HepG2 (cell line): ENCODE data around the gene NOSIP. TPM values are rescaled to one million over a fixed set of nuclear protein-coding genes. Genes with fewer than 3 reads are reported as not detected.

Experiments used
- ARNT2 ChIP-seq: sonication (generic); formaldehyde crosslinking; IDR thresholded peaks from 2 replicates; pipeline ENCODE4 v1.8.0; 2022; ENCODE audit warnings: mild to moderate bottlenecking, low read depth, missing genetic modification reagents, moderate library complexity
- BORCS8-MEF2B ChIP-seq: sonication (generic); formaldehyde crosslinking; IDR thresholded peaks from 2 replicates; pipeline ENCODE4 v1.8.0; 2022; ENCODE audit warnings: mild to moderate bottlenecking, missing genetic modification reagents
- GATA4 ChIP-seq: sonication (generic); IDR thresholded peaks from 2 replicates; pipeline ENCODE4 v1.6.1; 2016; ENCODE audit warnings: antibody characterized with exemption, low read depth, borderline replicate concordance
- KDM2A ChIP-seq: sonication (generic); formaldehyde crosslinking; IDR thresholded peaks from 2 replicates; pipeline ENCODE4 v1.4.0; 2020; ENCODE audit warnings: low read depth, missing genetic modification reagents, borderline replicate concordance
- PAX8 ChIP-seq: sonication (generic); formaldehyde crosslinking; IDR thresholded peaks from 2 replicates; pipeline ENCODE4 v1.8.0; 2022; ENCODE audit warnings: mild to moderate bottlenecking, missing genetic modification reagents, borderline replicate concordance
- PITX1 ChIP-seq: sonication (generic); formaldehyde crosslinking; IDR thresholded peaks from 2 replicates; pipeline ENCODE4 v1.5.1; 2020; ENCODE audit warnings: mild to moderate bottlenecking, missing genetic modification reagents
- SOX6 ChIP-seq, 2 experiments: fragments of 450-650 bp in 1 of 2; sonication (generic) in 1 of 2; formaldehyde crosslinking in 1 of 2; IDR thresholded peaks; 2 replicates each; pipeline versions ENCODE4 v1.4.0 to v1.6.1; 2017 to 2020; ENCODE audit warnings: antibody characterized with exemption in 1 of 2, mild to moderate bottlenecking in 1 of 2, missing genetic modification reagents in 1 of 2
- SYNCRIP ChIP-seq: fragments of 200-400 bp; formaldehyde crosslinking; IDR thresholded peaks from 2 replicates; pipeline ENCODE4 v1.6.1; 2018; ENCODE audit warnings: mild to moderate bottlenecking, low read depth, low read length; ENCODE audit not compliant: insufficient read depth
- TMF1 ChIP-seq: sonication (generic); formaldehyde crosslinking; IDR thresholded peaks from 2 replicates; pipeline ENCODE4 v1.8.1; 2022; ENCODE audit warnings: low read depth, missing genetic modification reagents
- ZFX ChIP-seq: sonication (generic); formaldehyde crosslinking; IDR thresholded peaks from 2 replicates; pipeline ENCODE4 v1.4.0; 2020; ENCODE audit warnings: mild to moderate bottlenecking, low read depth, missing genetic modification reagents, moderate library complexity
- ZNF143 ChIP-seq: sonication (generic); formaldehyde crosslinking; IDR thresholded peaks from 2 replicates; pipeline ENCODE4 v1.4.0; 2020; ENCODE audit warnings: missing genetic modification reagents
- ZNF253 ChIP-seq: sonication (generic); formaldehyde crosslinking; IDR thresholded peaks from 2 replicates; pipeline ENCODE4 v1.8.0; 2022; ENCODE audit warnings: mild to moderate bottlenecking, missing genetic modification reagents, borderline replicate concordance
- ZNF543 ChIP-seq: sonication (generic); formaldehyde crosslinking; IDR thresholded peaks from 2 replicates; pipeline ENCODE4 v1.4.0; 2020; ENCODE audit warnings: mild to moderate bottlenecking, missing genetic modification reagents
- ZNF567 ChIP-seq: sonication (generic); formaldehyde crosslinking; IDR thresholded peaks from 2 replicates; pipeline ENCODE4 v1.8.1; 2023; ENCODE audit warnings: mild to moderate bottlenecking, missing genetic modification reagents, borderline replicate concordance
- ZNF614 ChIP-seq: IDR thresholded peaks from 2 replicates; pipeline ENCODE4 v1.6.1; 2018; ENCODE audit warnings: missing biosample characterization, missing genetic modification reagents, inconsistent platforms, borderline replicate concordance
- polyA plus RNA-seq, 8 experiments: library from polyadenylated mRNA; depleted of rRNA in 3 of 8; stranded (reverse) in 7 of 8; unstranded in 1 of 8; fragments of >200 nt; fragmentation: Illumina TruSeq in 4 of 8; extraction: Trizol in 4 of 8; gene quantifications; 2 replicates each; pipeline versions ENCODE4 v1.2.1 to v1.2.3, GENCODE V29; 2011 to 2016; ENCODE audit warnings: low read depth in 4 of 8, missing spikeins in 1 of 8, mixed read lengths in 1 of 8; ENCODE audit not compliant: insufficient read depth in 1 of 8
- total RNA-seq, 5 experiments: library from RNA; depleted of rRNA; stranded (reverse); fragments of >200 nt; fragmentation: Illumina TruSeq; extraction: Trizol; gene quantifications; 2 replicates each; pipeline ENCODE4 v1.2.3, GENCODE V29; 2016; ENCODE audit warnings: low read depth in 1 of 5
- TF ChIP-seq, protein P1 (sequence below): sonication (generic); formaldehyde crosslinking; IDR thresholded peaks from 2 replicates; pipeline ENCODE4 v1.4.0; 2020; ENCODE audit warnings: missing genetic modification reagents, mild to moderate bottlenecking, borderline replicate concordance
- TF ChIP-seq, protein P2 (sequence below): sonication (generic); formaldehyde crosslinking; IDR thresholded peaks from 2 replicates; pipeline ENCODE4 v1.4.0; 2020; ENCODE audit warnings: missing genetic modification reagents
- TF ChIP-seq, protein P3 (sequence below): sonication (generic); formaldehyde crosslinking; IDR thresholded peaks from 2 replicates; pipeline ENCODE4 v1.8.0; 2022; ENCODE audit warnings: missing genetic modification reagents, mild to moderate bottlenecking, inconsistent platforms, borderline replicate concordance
- TF ChIP-seq, protein P4 (sequence below): sonication (generic); formaldehyde crosslinking; IDR thresholded peaks from 2 replicates; pipeline ENCODE4 v1.9.0; 2022; ENCODE audit warnings: missing genetic modification reagents, mild to moderate bottlenecking, borderline replicate concordance

Gene NOSIP
- total and polyA plus RNA-seq, 2 of the 13 experiments (the other 11 are each of a cell fraction or from before 2014, with no cell fraction given): 54.3 to 78.0 TPM

DNA sequence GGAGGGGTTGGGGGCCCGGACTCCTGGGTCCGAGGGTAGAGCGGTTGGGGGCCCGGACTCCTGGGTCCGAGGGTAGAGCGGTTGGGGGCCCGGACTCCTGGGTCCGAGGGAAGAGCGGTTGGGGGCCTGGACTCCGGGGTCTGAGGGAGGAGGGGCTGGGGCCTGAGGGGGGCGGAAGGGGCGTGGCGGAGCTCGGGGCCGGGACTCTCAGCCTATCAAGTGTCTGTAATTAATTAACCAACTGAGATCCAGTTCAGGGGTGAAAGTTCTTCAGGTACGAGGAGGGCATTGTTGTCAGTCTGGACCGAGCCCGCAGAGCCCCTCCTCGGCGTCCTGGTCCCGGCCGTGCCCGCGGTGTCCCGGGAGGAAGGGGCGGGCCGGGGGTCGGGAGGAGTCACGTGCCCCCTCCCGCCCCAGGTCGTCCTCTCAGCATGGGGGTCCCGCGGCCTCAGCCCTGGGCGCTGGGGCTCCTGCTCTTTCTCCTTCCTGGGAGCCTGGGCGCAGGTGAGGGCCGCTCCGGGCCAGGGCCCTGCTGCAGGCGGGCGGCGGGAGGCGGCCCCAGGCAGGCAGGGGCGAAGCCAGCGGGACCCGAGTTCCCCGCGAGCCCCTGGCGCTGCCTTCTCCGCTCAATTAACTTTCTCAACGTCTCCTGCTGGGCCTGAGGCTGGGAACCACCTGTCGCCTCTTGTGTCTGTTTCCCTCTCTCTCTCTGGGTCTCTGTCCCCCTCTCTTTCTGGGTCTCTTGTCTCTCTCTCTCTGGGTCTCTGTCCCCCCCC lies 67.2 kb downstream of the NOSIP start (continued):
- TF ChIP-seq, protein P1, sequence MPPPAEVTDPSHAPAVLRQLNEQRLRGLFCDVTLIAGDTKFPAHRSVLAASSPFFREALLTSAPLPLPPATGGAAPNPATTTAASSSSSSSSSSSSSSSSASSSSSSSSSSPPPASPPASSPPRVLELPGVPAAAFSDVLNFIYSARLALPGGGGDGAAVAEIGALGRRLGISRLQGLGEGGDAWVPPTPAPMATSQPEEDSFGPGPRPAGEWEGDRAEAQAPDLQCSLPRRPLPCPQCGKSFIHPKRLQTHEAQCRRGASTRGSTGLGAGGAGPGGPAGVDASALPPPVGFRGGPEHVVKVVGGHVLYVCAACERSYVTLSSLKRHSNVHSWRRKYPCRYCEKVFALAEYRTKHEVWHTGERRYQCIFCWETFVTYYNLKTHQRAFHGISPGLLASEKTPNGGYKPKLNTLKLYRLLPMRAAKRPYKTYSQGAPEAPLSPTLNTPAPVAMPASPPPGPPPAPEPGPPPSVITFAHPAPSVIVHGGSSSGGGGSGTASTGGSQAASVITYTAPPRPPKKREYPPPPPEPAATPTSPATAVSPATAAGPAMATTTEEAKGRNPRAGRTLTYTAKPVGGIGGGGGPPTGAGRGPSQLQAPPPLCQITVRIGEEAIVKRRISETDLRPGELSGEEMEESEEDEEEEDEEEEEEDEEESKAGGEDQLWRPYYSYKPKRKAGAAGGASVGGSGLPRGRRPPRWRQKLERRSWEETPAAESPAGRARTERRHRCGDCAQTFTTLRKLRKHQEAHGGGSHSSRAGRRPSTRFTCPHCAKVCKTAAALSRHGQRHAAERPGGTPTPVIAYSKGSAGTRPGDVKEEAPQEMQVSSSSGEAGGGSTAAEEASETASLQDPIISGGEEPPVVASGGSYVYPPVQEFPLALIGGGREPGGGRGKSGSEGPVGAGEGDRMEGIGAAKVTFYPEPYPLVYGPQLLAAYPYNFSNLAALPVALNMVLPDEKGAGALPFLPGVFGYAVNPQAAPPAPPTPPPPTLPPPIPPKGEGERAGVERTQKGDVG (CRISPR knock-in tag): no peak
- no peak for TF ChIP-seq SYNCRIP
- TF ChIP-seq PITX1 (CRISPR knock-in tag): peak; percentile 68; the same call in 1 of the 2 replicates
- 0 out of 2 replicates have a peak, but pooled peaks have one; percentile 37 for TF ChIP-seq PAX8
- 0 out of 2 replicates have a peak, but pooled peaks have one; percentile 53 for TF ChIP-seq ZNF543 (CRISPR knock-in tag)
- TF ChIP-seq, protein P2, sequence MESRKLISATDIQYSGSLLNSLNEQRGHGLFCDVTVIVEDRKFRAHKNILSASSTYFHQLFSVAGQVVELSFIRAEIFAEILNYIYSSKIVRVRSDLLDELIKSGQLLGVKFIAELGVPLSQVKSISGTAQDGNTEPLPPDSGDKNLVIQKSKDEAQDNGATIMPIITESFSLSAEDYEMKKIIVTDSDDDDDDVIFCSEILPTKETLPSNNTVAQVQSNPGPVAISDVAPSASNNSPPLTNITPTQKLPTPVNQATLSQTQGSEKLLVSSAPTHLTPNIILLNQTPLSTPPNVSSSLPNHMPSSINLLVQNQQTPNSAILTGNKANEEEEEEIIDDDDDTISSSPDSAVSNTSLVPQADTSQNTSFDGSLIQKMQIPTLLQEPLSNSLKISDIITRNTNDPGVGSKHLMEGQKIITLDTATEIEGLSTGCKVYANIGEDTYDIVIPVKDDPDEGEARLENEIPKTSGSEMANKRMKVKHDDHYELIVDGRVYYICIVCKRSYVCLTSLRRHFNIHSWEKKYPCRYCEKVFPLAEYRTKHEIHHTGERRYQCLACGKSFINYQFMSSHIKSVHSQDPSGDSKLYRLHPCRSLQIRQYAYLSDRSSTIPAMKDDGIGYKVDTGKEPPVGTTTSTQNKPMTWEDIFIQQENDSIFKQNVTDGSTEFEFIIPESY (CRISPR knock-in tag): no peak
- peak; percentile 66; the same call in 1 of the 2 replicates for TF ChIP-seq KDM2A
- TF ChIP-seq TMF1 (CRISPR knock-in tag): peak; percentile 28; the same call in 1 of the 2 replicates
- no peak for TF ChIP-seq SOX6 (IDR thresholded peaks at IDR 0.05)
- peak; percentile 69 for TF ChIP-seq SOX6 (CRISPR knock-in tag; IDR thresholded peaks at IDR 0.05)
- TF ChIP-seq ZNF614 (CRISPR knock-in tag): peak; percentile 35; the same call in 1 of the 2 replicates
- 0 out of 2 replicates have a peak, but pooled peaks have one; percentile 16 for TF ChIP-seq ZNF143 (CRISPR knock-in tag)
- peak; percentile 71; the same call in 1 of the 2 replicates for TF ChIP-seq GATA4
- TF ChIP-seq, protein P3, sequence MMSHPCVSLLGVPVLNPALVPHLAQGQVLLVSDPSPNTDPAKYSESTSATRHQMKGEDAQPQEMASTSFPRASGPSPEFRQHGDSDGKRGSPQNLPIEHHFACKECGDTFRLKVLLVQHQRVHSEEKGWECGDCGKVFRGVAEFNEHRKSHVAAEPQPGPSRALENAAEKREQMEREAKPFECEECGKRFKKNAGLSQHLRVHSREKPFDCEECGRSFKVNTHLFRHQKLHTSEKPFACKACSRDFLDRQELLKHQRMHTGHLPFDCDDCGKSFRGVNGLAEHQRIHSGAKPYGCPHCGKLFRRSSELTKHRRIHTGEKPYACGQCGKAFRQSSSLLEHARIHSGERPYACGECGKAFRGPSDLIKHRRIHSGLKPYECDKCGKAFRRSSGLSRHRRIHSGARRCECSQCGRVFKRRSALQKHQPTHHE: peak; percentile 46; the same call in 1 of the 2 replicates
- peak; percentile 56; the same call in 1 of the 2 replicates for TF ChIP-seq BORCS8-MEF2B
- peak; percentile 60; the same call in 1 of the 2 replicates for TF ChIP-seq ZNF567 (CRISPR knock-in tag)
- TF ChIP-seq, protein P4, sequence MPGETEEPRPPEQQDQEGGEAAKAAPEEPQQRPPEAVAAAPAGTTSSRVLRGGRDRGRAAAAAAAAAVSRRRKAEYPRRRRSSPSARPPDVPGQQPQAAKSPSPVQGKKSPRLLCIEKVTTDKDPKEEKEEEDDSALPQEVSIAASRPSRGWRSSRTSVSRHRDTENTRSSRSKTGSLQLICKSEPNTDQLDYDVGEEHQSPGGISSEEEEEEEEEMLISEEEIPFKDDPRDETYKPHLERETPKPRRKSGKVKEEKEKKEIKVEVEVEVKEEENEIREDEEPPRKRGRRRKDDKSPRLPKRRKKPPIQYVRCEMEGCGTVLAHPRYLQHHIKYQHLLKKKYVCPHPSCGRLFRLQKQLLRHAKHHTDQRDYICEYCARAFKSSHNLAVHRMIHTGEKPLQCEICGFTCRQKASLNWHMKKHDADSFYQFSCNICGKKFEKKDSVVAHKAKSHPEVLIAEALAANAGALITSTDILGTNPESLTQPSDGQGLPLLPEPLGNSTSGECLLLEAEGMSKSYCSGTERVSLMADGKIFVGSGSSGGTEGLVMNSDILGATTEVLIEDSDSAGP (CRISPR knock-in tag): no peak; the same call in 1 of the 2 replicates
- TF ChIP-seq ZFX (CRISPR knock-in tag): peak; percentile 82
- TF ChIP-seq ZNF253 (CRISPR knock-in tag): no peak
- peak; percentile 51; the same call in 1 of the 2 replicates for TF ChIP-seq ARNT2 (CRISPR knock-in tag)
